SH-SY5Y (cell line): ENCODE results near the gene ZEB1.

Source experiments
- GATA2 ChIP-seq: IDR thresholded peaks from 2 replicates; pipeline ENCODE4 v1.6.1; 2011; ENCODE audit warnings: mild to moderate bottlenecking, low read depth, low read length
- GATA3 ChIP-seq: IDR thresholded peaks from 2 replicates; pipeline ENCODE4 v1.6.1; 2011; ENCODE audit warnings: low read depth, mild to moderate bottlenecking, low read length, moderate library complexity

GRCh38 chr10:31507427-31507826, 188.4 kb downstream of the ZEB1 start:
- TF ChIP-seq GATA3, result no peak
- no peak for TF ChIP-seq GATA2
